CD14-positive monocyte (primary cell): ENCODE results near the gene COPB2. TPM values are rescaled to one million over a fixed set of nuclear protein-coding genes. Genes with fewer than 3 reads are reported as not detected.

ENCODE experiments used
- DNase-seq, 3 donors: peaks; one replicate each; pipeline ENCODE4 v3.0.0-alpha.2; 2011 to 2022
- H2AFZ ChIP-seq: 2 replicates; pipeline ENCODE4 v1.6.0; 2012; ENCODE audit warnings: mild to moderate bottlenecking, low read depth, low read length, inconsistent platforms; ENCODE audit not compliant: insufficient read depth, poor library complexity, severe bottlenecking
- H3K27ac ChIP-seq, 2 donors: 1 replicate in 1 of 2; 2 replicates in 1 of 2; pipeline ENCODE4 v1.5.1; 2012 to 2013; ENCODE audit warnings: low read length in 2 of 2, control low read depth in 1 of 2, inconsistent platforms in 1 of 2, low read depth in 1 of 2, mild to moderate bottlenecking in 1 of 2
- H3K27me3 ChIP-seq, 2 donors: one replicate each; pipeline versions ENCODE4 v1.6.0 to v1.6.1; 2011 to 2013; ENCODE audit warnings: low read length in 2 of 2; ENCODE audit not compliant: control insufficient read depth in 2 of 2, insufficient read depth in 2 of 2
- H3K36me3 ChIP-seq, 2 donors: replicated peaks in 1 of 2; 1 replicate in 1 of 2; 2 replicates in 1 of 2; pipeline versions ENCODE4 v1.5.1 to v1.6.1; 2012 to 2013; ENCODE audit warnings: low read length in 2 of 2, control low read depth in 1 of 2, inconsistent platforms in 1 of 2, mild to moderate bottlenecking in 1 of 2; ENCODE audit not compliant: insufficient read depth in 2 of 2, control insufficient read depth in 1 of 2
- H3K4me1 ChIP-seq, 2 donors: 1 replicate in 1 of 2; 2 replicates in 1 of 2; pipeline versions ENCODE4 v1.5.1 to v1.6.1; 2012 to 2013; ENCODE audit warnings: low read length in 2 of 2, control low read depth in 1 of 2, inconsistent platforms in 1 of 2, mild to moderate bottlenecking in 1 of 2, moderate library complexity in 1 of 2; ENCODE audit not compliant: insufficient read depth in 2 of 2, control insufficient read depth in 1 of 2
- H3K4me2 ChIP-seq: replicated peaks from 2 replicates; pipeline ENCODE3; 2012; ENCODE audit warnings: low read length, moderate library complexity, mild to moderate bottlenecking; ENCODE audit not compliant: poor library complexity, severe bottlenecking; ENCODE audit errors: extremely low read depth
- H3K4me3 ChIP-seq, 3 experiments: fragments of 200-600 bp in 1 of 3; sonication (generic) in 1 of 3; replicated peaks in 1 of 3; 1 replicate in 2 of 3; 2 replicates in 1 of 3; pipeline ENCODE4 v1.5.1; 2011 to 2013; ENCODE audit warnings: low read length in 3 of 3, mild to moderate bottlenecking in 3 of 3, control low read depth in 2 of 3, low read depth in 2 of 3, inconsistent platforms in 1 of 3, moderate library complexity in 1 of 3
- H3K79me2 ChIP-seq: 2 replicates; pipeline ENCODE4 v1.6.0; 2012; ENCODE audit warnings: mild to moderate bottlenecking, control low read depth, inconsistent platforms, low read length, moderate library complexity; ENCODE audit not compliant: insufficient read depth
- H3K9ac ChIP-seq: 2 replicates; pipeline ENCODE4 v1.6.0; 2017; ENCODE audit warnings: low read length, mild to moderate bottlenecking; ENCODE audit not compliant: insufficient read depth, poor library complexity, severe bottlenecking
- H3K9me3 ChIP-seq, 2 donors: replicated peaks in 1 of 2; 1 replicate in 1 of 2; 2 replicates in 1 of 2; pipeline versions ENCODE4 v1.5.1 to v1.6.1; 2012 to 2013; ENCODE audit warnings: low read length in 2 of 2, control low read depth in 1 of 2; ENCODE audit not compliant: control insufficient read depth in 1 of 2, insufficient read depth in 1 of 2
- H4K20me1 ChIP-seq: 2 replicates; pipeline ENCODE4 v1.6.0; 2012; ENCODE audit warnings: mild to moderate bottlenecking, low read length, control low read depth, moderate library complexity; ENCODE audit not compliant: insufficient read depth
- H3K27ac Mint-ChIP-seq, 7 donors: one replicate each; pipeline ENCODE4 v1.8.0; 2020; ENCODE audit warnings: mild to moderate bottlenecking in 7 of 7, mixed read lengths in 7 of 7, moderate library complexity in 6 of 7, inconsistent platforms in 2 of 7
- H3K27me3 Mint-ChIP-seq, 3 donors: one replicate each; pipeline ENCODE4 v1.8.0; 2021 to 2022; ENCODE audit warnings: low read depth in 3 of 3, mild to moderate bottlenecking in 3 of 3, mixed read lengths in 3 of 3, moderate library complexity in 3 of 3, inconsistent platforms in 1 of 3
- H3K36me3 Mint-ChIP-seq, 2 donors: one replicate each; pipeline ENCODE4 v1.8.0; 2020; ENCODE audit warnings: mixed read lengths in 2 of 2, inconsistent platforms in 1 of 2, mild to moderate bottlenecking in 1 of 2
- H3K4me1 Mint-ChIP-seq: one replicate; pipeline ENCODE4 v1.8.0; 2020; ENCODE audit warnings: mild to moderate bottlenecking, mixed read lengths
- H3K4me3 Mint-ChIP-seq, 2 donors: one replicate each; pipeline ENCODE4 v1.8.0; 2020; ENCODE audit warnings: mild to moderate bottlenecking in 2 of 2, mixed read lengths in 2 of 2, moderate library complexity in 1 of 2
- H3K9me3 Mint-ChIP-seq, 7 donors: one replicate each; pipeline ENCODE4 v1.8.0; 2020 to 2022; ENCODE audit warnings: mixed read lengths in 7 of 7, mild to moderate bottlenecking in 6 of 7, moderate library complexity in 6 of 7, inconsistent platforms in 2 of 7
- CTCF ChIP-seq: fragments of 200-600 bp; IDR thresholded peaks from one replicate; pipeline ENCODE4 v1.8.0; 2022; ENCODE audit warnings: antibody characterized with exemption, mild to moderate bottlenecking
- WGBS: methylation state at CpG from one replicate; pipeline ENCODE4 v1.1.5; 2013; ENCODE audit warnings: missing lambda C conversion rate; ENCODE audit not compliant: insufficient coverage; 5-methylcytosine and 5-hydroxymethylcytosine counted together
- intact Hi-C, 2 donors: fragments of 100-400 bp; cut with micrococcal nuclease; formaldehyde crosslinking; loops; one replicate each; pipeline versions ENCODE4 v1.15.0 to v1.15.1; 2023
- polyA plus RNA-seq, 3 donors: library from polyadenylated mRNA; depleted of rRNA in 1 of 3; unstranded in 2 of 3; stranded (reverse) in 1 of 3; fragments of 300-500 nt in 2 of 3; fragments of >200 nt in 1 of 3; fragmentation: Illumina TruSeq in 2 of 3; gene quantifications; 1 replicate in 2 of 3; 2 replicates in 1 of 3; pipeline ENCODE4 v1.2.3, GENCODE V29; 2012 to 2021

Gene COPB2
- polyA plus RNA-seq, 3 donors: 22.6 to 95.6 (median 76.9) TPM

GRCh38 chr3:139327231-139327630, 62.2 kb downstream of the COPB2 start:
- peaks cover 2 to 16% (median 7%) of the 10 kb centered on the region in 3 donors for H3K27me3 Mint-ChIP-seq
- H3K27me3 ChIP-seq: peaks cover 0 to 2% of the 10 kb centered on the region in 2 donors
- no peaks in the 10 kb centered on the region for H3K9me3 Mint-ChIP-seq
- H3K4me2 ChIP-seq: no peak overlapping the region
- H3K9ac ChIP-seq: no peak overlapping the region
- H4K20me1 ChIP-seq: no peaks in the 10 kb centered on the region
- H3K4me1 ChIP-seq: peaks cover 0 to 7% of the 10 kb centered on the region in 2 donors
- no peak overlapping the region for H3K4me3 ChIP-seq
- no peak for TF ChIP-seq CTCF
- DNase-seq: no peak
- 100% methylated on average over 1 of the region's 5 CpGs for WGBS
- H3K4me1 Mint-ChIP-seq: peaks cover 8% of the 10 kb centered on the region
- intact Hi-C loops: loop anchor here (5.0 kb wide), 2 partner anchors 215 to 385 kb away; no protein-coding TSS in a partner anchor
- H3K36me3 Mint-ChIP-seq: no peaks in the 10 kb centered on the region
- H3K79me2 ChIP-seq: no peaks in the 10 kb centered on the region
- no peak overlapping the region for H2AFZ ChIP-seq
- H3K36me3 ChIP-seq: no peaks in the 10 kb centered on the region
- no peaks in the 10 kb centered on the region for H3K9me3 ChIP-seq
- no peak overlapping the region for H3K4me3 Mint-ChIP-seq
- H3K27ac Mint-ChIP-seq: no peak overlapping the region
- no peak overlapping the region for H3K27ac ChIP-seq

GRCh38 chr3:139326707-139327106, 62.7 kb downstream of the COPB2 start:
- no peak for DNase-seq
- Mint-ChIP-seq H3K27me3 (peaks cover 2 to 15% (median 7%) of the 10 kb centered on the region in 3 donors), H3K27ac (no peak overlapping the region), H3K36me3 (no peaks in the 10 kb centered on the region), H3K4me1 (peaks cover 8% of the 10 kb centered on the region), H3K9me3 (no peaks in the 10 kb centered on the region), H3K4me3 (no peak overlapping the region)
- TF ChIP-seq CTCF: no peak
- Histone ChIP-seq H3K4me3 (no peak overlapping the region), H2AFZ (no peak overlapping the region), H3K27ac (no peak overlapping the region), H3K79me2 (no peaks in the 10 kb centered on the region), H3K4me1 (peaks cover 0 to 7% of the 10 kb centered on the region in 2 donors), H3K9me3 (no peaks in the 10 kb centered on the region), H3K36me3 (no peaks in the 10 kb centered on the region), H3K9ac (no peak overlapping the region), H3K27me3 (no peaks in the 10 kb centered on the region), H3K4me2 (no peak overlapping the region), H4K20me1 (no peaks in the 10 kb centered on the region)
- 100% methylated on average over 1 of the region's 4 CpGs for WGBS
- intact Hi-C loops: loop anchor here (5.0 kb wide), 2 partner anchors 214 to 384 kb away; no protein-coding TSS in a partner anchor
